ENCODE measurements around the gene FEZF1.

DNA sequence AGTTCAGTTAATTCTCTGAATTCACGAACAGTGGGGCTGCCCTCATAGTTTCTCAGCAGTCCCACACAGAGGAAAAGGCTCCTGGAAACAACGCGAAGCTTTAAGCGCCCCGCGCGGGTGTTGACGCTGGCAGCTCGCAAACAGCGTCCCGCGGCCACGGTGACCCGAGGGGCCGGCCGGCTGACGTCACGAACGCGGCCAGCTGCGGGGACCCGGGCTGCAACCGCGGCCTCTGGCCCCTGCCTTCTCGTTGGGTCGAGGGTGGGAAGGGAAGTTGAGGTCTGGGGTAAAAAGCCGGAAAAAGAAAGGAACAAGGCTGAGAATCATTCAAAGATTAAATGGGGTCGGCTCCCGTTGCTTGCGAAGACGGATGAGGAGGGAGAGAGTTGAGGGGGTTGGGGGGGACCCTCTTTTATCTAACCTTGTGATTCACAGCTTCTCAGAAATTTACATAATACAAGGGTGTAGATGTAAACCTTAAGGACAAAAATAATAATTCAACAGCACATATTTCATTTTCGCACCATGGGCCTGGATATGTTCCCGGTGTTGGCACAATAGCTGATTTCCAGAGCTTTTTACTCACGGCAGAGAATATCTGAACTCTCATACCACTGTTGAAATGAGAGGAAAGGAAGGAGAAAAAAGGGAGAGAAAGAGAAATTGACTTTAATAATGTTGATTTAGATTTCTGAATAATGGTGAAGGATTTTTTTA is 7.3 kb upstream of the FEZF1 start:
- TF ChIP-seq EZH2 (IDR thresholded peaks at IDR 0.05; ENCODE audit: insufficient read depth, poor library complexity, severe bottlenecking) = no peak
- no peak for TF ChIP-seq EZH2phosphoT487 (IDR thresholded peaks at IDR 0.05; ENCODE audit: insufficient read depth, low read depth)
